GM10266 (cell line): ENCODE data around the gene HERPUD2.
"Not testable (repeated sequence)": the region's sequence is repeated elsewhere in the genome, so short reads cannot be mapped to it uniquely, and the experiment has no call there.

Source experiments
- DNase-seq: peaks from one replicate; pipeline ENCODE4 v3.0.0; 2012; ENCODE audit errors: extremely low spot score
- CTCF ChIP-seq: IDR thresholded peaks from 2 replicates; pipeline ENCODE4 v1.5.1; 2012; ENCODE audit warnings: mild to moderate bottlenecking, low read depth; ENCODE audit not compliant: control insufficient read depth, insufficient read depth; ENCODE audit errors: missing control alignments

Gene HERPUD2

DNA sequence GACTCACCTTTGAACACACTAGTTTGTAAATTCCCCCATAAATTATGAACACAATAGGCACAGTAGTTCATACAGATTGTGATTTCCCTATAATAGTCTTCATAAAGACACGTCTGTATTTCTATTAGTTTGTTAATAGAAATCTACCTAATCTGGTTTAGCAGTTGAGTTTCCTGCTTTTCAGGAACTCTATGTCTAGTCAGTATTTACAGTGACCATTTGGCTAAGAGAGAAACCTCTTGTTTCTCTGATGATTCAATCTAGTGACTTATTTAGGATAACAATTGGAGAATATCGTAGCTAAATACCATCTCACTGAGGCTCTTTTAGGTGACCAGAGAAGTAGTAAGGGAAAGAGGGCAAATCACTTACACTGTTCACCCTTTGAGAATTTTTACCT is 5.9 kb upstream of the HERPUD2 start:
- no peak for TF ChIP-seq CTCF
- no peak for DNase-seq

- no peak for TF ChIP-seq CTCF
Observed at GRCh38 chr7:35700333-35700732, 5.4 kb upstream of the HERPUD2 start.

GRCh38 chr7:35699796-35700305 is 4.9 kb upstream of the HERPUD2 start:
- no peak for TF ChIP-seq CTCF
- no peak for DNase-seq

More at GRCh38 chr7:35700333-35700732, 5.4 kb upstream of the HERPUD2 start:
- no peak for DNase-seq

GRCh38 chr7:35698382-35698781 is 3.4 kb upstream of the HERPUD2 start:
- not testable (repeated sequence) for DNase-seq

GRCh38 chr7:35697414-35698175 is 2.7 kb upstream of the HERPUD2 start:
- TF ChIP-seq CTCF, result no peak
- DNase-seq, result no peak

- no peak for TF ChIP-seq CTCF
Observed at GRCh38 chr7:35695987-35696386, 1.1 kb upstream of the HERPUD2 start.

GRCh38 chr7:35695473-35695850 is 527 bp upstream of the HERPUD2 start:
- no peak for TF ChIP-seq CTCF
- DNase-seq, result no peak

More at GRCh38 chr7:35695987-35696386, 1.1 kb upstream of the HERPUD2 start:
- no peak for DNase-seq
